H1 (cell line): ENCODE data around the gene GRID1. TPM values are rescaled to one million over a fixed set of nuclear protein-coding genes. Genes with fewer than 3 reads are reported as not detected.

Source experiments
- CTCF ChIA-PET: fragments of 300-600 bp; sonication (Branson Sonifier 250); formaldehyde crosslinking; loops from one replicate; lab custom pipeline; 2021; ENCODE audit not compliant: partially characterized antibody; lab: Charles Lee
- POLR2A ChIA-PET: fragments of 300-600 bp; sonication (Branson Sonifier 250); formaldehyde crosslinking; loops from one replicate; lab custom pipeline; 2021; ENCODE audit warnings: inconsistent platforms; ENCODE audit not compliant: partially characterized antibody; lab: Charles Lee
- DNase-seq, 2 experiments: peaks; one replicate each; pipeline versions ENCODE4 v3.0.0 to v3.0.0-alpha.2; 2010 to 2022; ENCODE audit warnings: low spot score in 2 of 2, low read depth in 1 of 2, mixed read lengths in 1 of 2
- FAIRE-seq: peaks from 2 replicates; lab custom pipeline; 2011; peaks lifted over from hg19 to GRCh38; lab: Jason Lieb, UNC
- H2AFZ ChIP-seq: 2 replicates; pipeline ENCODE4 v1.8.1; 2012; ENCODE audit warnings: low read length, inconsistent platforms
- H2AK5ac ChIP-seq: 2 replicates; pipeline ENCODE4 v1.6.1; 2013; ENCODE audit warnings: low read depth, low read length
- H2BK120ac ChIP-seq: replicated peaks from 2 replicates; pipeline ENCODE3; 2013; ENCODE audit warnings: low read depth, low read length, inconsistent platforms
- H2BK12ac ChIP-seq: 2 replicates; pipeline ENCODE4 v1.6.1; 2013; ENCODE audit warnings: low read depth, low read length
- H2BK15ac ChIP-seq: 2 replicates; pipeline ENCODE4 v1.6.1; 2013; ENCODE audit warnings: low read length
- H2BK20ac ChIP-seq: 2 replicates; pipeline ENCODE4 v1.6.1; 2013; ENCODE audit warnings: low read length
- H2BK5ac ChIP-seq: 2 replicates; pipeline ENCODE4 v1.6.1; 2013; ENCODE audit warnings: low read depth, low read length
- H3K14ac ChIP-seq: 2 replicates; pipeline ENCODE4 v1.6.1; 2013; ENCODE audit warnings: inconsistent platforms; ENCODE audit not compliant: insufficient read length
- H3K18ac ChIP-seq: 2 replicates; pipeline ENCODE4 v1.6.1; 2013; ENCODE audit warnings: low read length; ENCODE audit errors: extremely low read depth
- H3K23ac ChIP-seq: 2 replicates; pipeline ENCODE4 v1.6.1; 2013; ENCODE audit warnings: inconsistent platforms; ENCODE audit not compliant: insufficient read length
- H3K23me2 ChIP-seq: 2 replicates; pipeline ENCODE4 v1.6.1; 2013; ENCODE audit warnings: low read depth, low read length
- H3K27ac ChIP-seq: 2 replicates; pipeline ENCODE4 v1.6.1; 2011; ENCODE audit warnings: low read depth, low read length, inconsistent platforms
- H3K27me3 ChIP-seq, 4 experiments: replicated peaks in 1 of 4; 1 replicate in 1 of 4; 2 replicates in 3 of 4; pipeline versions ENCODE4 v1.6.1 to v1.8.1; 2011 to 2013; ENCODE audit warnings: low read length in 3 of 4, mild to moderate bottlenecking in 3 of 4, inconsistent platforms in 2 of 4, mixed read lengths in 2 of 4, moderate library complexity in 1 of 4; ENCODE audit not compliant: control insufficient read depth in 3 of 4, insufficient read depth in 3 of 4; ENCODE audit errors: extremely low read depth in 1 of 4
- H3K36me3 ChIP-seq, 4 experiments: 2 replicates each; pipeline versions ENCODE4 v1.6.1 to v1.8.1; 2011 to 2013; ENCODE audit warnings: mild to moderate bottlenecking in 4 of 4, low read length in 3 of 4, moderate library complexity in 2 of 4, control low read depth in 1 of 4, inconsistent platforms in 1 of 4; ENCODE audit not compliant: insufficient read depth in 4 of 4, control insufficient read depth in 2 of 4
- H3K4ac ChIP-seq: replicated peaks from 2 replicates; pipeline ENCODE3; 2013; ENCODE audit warnings: low read length, low read depth, mixed read lengths, inconsistent platforms; ENCODE audit not compliant: insufficient read length
- H3K4me1 ChIP-seq, 4 experiments: replicated peaks in 1 of 4; 1 replicate in 1 of 4; 2 replicates in 3 of 4; pipeline versions ENCODE4 v1.6.1 to v1.8.1; 2011 to 2013; ENCODE audit warnings: low read length in 3 of 4, inconsistent platforms in 2 of 4, mixed read lengths in 1 of 4; ENCODE audit not compliant: insufficient read depth in 4 of 4, control insufficient read depth in 3 of 4
- H3K4me2 ChIP-seq, 2 experiments: 2 replicates each; pipeline versions ENCODE4 v1.6.1 to v1.8.1; 2011 to 2013; ENCODE audit warnings: low read depth in 2 of 2, low read length in 2 of 2, control low read depth in 1 of 2, inconsistent platforms in 1 of 2, mild to moderate bottlenecking in 1 of 2; ENCODE audit not compliant: insufficient read depth in 1 of 2
- H3K4me3 ChIP-seq, 4 experiments: fragments of 200-600, 300-600 bp in 1 of 4; sonication (generic), shearing (Covaris generic), sonication (Bioruptor Twin) in 1 of 4; 2 replicates each; pipeline versions ENCODE4 v1.5.1 to v1.8.1; 2011 to 2016; ENCODE audit warnings: low read length in 4 of 4, low read depth in 3 of 4, control low read depth in 2 of 4, inconsistent platforms in 2 of 4, mild to moderate bottlenecking in 2 of 4, mixed read lengths in 1 of 4, moderate library complexity in 1 of 4; ENCODE audit not compliant: insufficient read depth in 2 of 4; ENCODE audit errors: extremely low read depth in 1 of 4
- H3K56ac ChIP-seq: replicated peaks from 2 replicates; pipeline ENCODE3; 2013; ENCODE audit warnings: low read depth, mild to moderate bottlenecking, mixed read lengths, low read length, inconsistent platforms; ENCODE audit not compliant: insufficient read length
- H3K79me1 ChIP-seq: 2 replicates; pipeline ENCODE4 v1.6.1; 2013; ENCODE audit warnings: low read depth, low read length, control low read depth
- H3K79me2 ChIP-seq, 2 experiments: 2 replicates each; pipeline versions ENCODE4 v1.6.1 to v1.8.1; 2012 to 2013; ENCODE audit warnings: low read length in 2 of 2, mild to moderate bottlenecking in 2 of 2, inconsistent platforms in 1 of 2; ENCODE audit not compliant: insufficient read depth in 2 of 2, control insufficient read depth in 1 of 2
- H3K9ac ChIP-seq, 4 experiments: replicated peaks in 1 of 4; 1 replicate in 1 of 4; 2 replicates in 3 of 4; pipeline versions ENCODE4 v1.6.1 to v1.8.1; 2011 to 2013; ENCODE audit warnings: low read depth in 3 of 4, low read length in 3 of 4, control low read depth in 2 of 4, mild to moderate bottlenecking in 2 of 4, moderate library complexity in 2 of 4, inconsistent platforms in 1 of 4; ENCODE audit errors: extremely low read depth in 1 of 4
- H3K9me3 ChIP-seq, 2 experiments: 2 replicates each; pipeline versions ENCODE4 v1.6.1 to v1.8.1; 2012 to 2013; ENCODE audit warnings: mild to moderate bottlenecking in 2 of 2, moderate library complexity in 2 of 2, control low read depth in 1 of 2, inconsistent platforms in 1 of 2, low read depth in 1 of 2, low read length in 1 of 2, mixed read lengths in 1 of 2; ENCODE audit not compliant: insufficient read depth in 2 of 2
- H4K20me1 ChIP-seq, 2 experiments: replicated peaks in 1 of 2; 2 replicates each; pipeline versions ENCODE3 to v1.8.1; 2011 to 2013; ENCODE audit warnings: inconsistent platforms in 2 of 2, low read length in 2 of 2, mild to moderate bottlenecking in 1 of 2; ENCODE audit not compliant: insufficient read depth in 2 of 2, control insufficient read depth in 1 of 2
- H4K5ac ChIP-seq: 2 replicates; pipeline ENCODE4 v1.6.1; 2013; ENCODE audit warnings: low read length, low read depth, mixed read lengths, inconsistent platforms; ENCODE audit not compliant: insufficient read length
- H4K8ac ChIP-seq: 2 replicates; pipeline ENCODE4 v1.8.0; 2013; ENCODE audit warnings: mild to moderate bottlenecking, moderate library complexity, low read length, inconsistent platforms; ENCODE audit not compliant: insufficient read depth; ENCODE audit errors: extremely low read depth
- H4K91ac ChIP-seq: replicated peaks from 2 replicates; pipeline ENCODE3; 2013; ENCODE audit warnings: low read length, mixed read lengths, inconsistent platforms; ENCODE audit not compliant: insufficient read length
- ASH2L ChIP-seq: fragments of 200-600, 300-600 bp; sonication (generic); IDR thresholded peaks from one replicate; pipeline ENCODE4 v1.7.1; 2017; ENCODE audit warnings: low read length
- WGBS, 2 experiments: shearing (Covaris generic) in 1 of 2; methylation state at CpG; one replicate each; pipeline versions ENCODE4 v1.1.6 to v1.1.7; 2013 to 2015; ENCODE audit warnings: low lambda C conversion rate in 2 of 2, mixed read lengths in 2 of 2, inconsistent platforms in 1 of 2, low coverage in 1 of 2, missing lambda C conversion rate in 1 of 2; ENCODE audit not compliant: insufficient replicate concordance in 2 of 2, insufficient coverage in 1 of 2, insufficient read length in 1 of 2; ENCODE audit errors: extremely low coverage in 1 of 2, missing lambda C conversion rate in 1 of 2; 5-methylcytosine and 5-hydroxymethylcytosine counted together
- polyA plus RNA-seq, 7 experiments: library from polyadenylated mRNA; depleted of rRNA in 3 of 7; stranded (reverse) in 5 of 7; unstranded in 2 of 7; fragments of >200 nt in 5 of 7; fragments of 200-250 nt in 2 of 7; gene quantifications; 1 replicate in 5 of 7; 2 replicates in 1 of 7; 4 replicates in 1 of 7; pipeline versions ENCODE4 v1.2.1 to v1.2.3, GENCODE V29; 2011 to 2013; ENCODE audit warnings: missing spikeins in 2 of 7, mixed read lengths in 2 of 7
- total RNA-seq: library from RNA; stranded (reverse); fragmentation: NEBNext Ultra II Directional; extraction: Animal tissue kit (Norgen Biotek cat#: 25700); gene quantifications from 2 replicates; pipeline ENCODE4 v1.2.1, GENCODE V29; 2021

Gene GRID1
- total and polyA plus RNA-seq, 2 of the 8 experiments (the other 6 are each of a cell fraction or from before 2014, with no cell fraction given) = 0.22 to 0.30 TPM

DNA sequence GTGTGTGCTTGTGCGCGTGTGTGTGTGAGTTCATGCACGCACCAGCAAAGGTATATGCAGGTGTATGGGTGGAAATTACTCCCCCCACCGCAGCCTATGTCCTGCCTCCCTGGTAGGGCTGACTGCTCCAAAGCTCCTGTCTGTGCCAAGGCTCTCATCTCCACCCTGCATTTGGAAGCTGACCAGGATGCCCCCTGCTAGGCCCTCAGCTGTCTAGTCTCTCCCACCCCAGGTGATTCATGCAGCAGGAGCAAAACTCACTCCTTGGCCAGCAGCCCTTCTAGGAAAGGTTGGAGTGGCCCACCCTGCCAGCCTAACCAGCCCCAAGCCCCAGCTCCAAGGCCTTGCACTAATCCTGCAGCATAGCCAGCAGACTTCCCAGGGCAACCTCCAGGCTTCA, 148.4 kb downstream of the GRID1 start:
- no peak overlapping the region for H2BK12ac ChIP-seq
- H4K20me1 ChIP-seq = no peaks in the 10 kb centered on the region
- H3K4me3 ChIP-seq = no peak overlapping the region
- H3K56ac ChIP-seq = no peak overlapping the region
- no peaks in the 10 kb centered on the region for H3K36me3 ChIP-seq
- no peak overlapping the region; the same call in 1 of the 2 replicates for H2BK5ac ChIP-seq
- no peak overlapping the region for H3K9ac ChIP-seq
- no peak overlapping the region for H2AFZ ChIP-seq
- no peak overlapping the region for H2BK15ac ChIP-seq
- H4K5ac ChIP-seq = no peak overlapping the region
- 85% methylated on average over 4 of the region's 4 CpGs; no CpG with 5 or more reads in 1 of the 2 experiments for WGBS, 2 experiments
- H3K23me2 ChIP-seq = no peaks in the 10 kb centered on the region
- no peaks in the 10 kb centered on the region for H3K79me2 ChIP-seq
- CTCF ChIA-PET = interaction anchor here (0.9 to 2.0 kb wide), 6 partner anchors 8 to 153 kb away, joined by 3 to 5 read pairs (median 4); no protein-coding TSS in a partner anchor
- no peak for TF ChIP-seq ASH2L
- TF ChIP-seq, all 59 proteins: peak for 0
- H3K14ac ChIP-seq = no peak overlapping the region
- no peaks in the 10 kb centered on the region for H3K79me1 ChIP-seq
- no peak overlapping the region for H4K91ac ChIP-seq
- no peak overlapping the region for H3K18ac ChIP-seq
- no peak overlapping the region for H3K4me2 ChIP-seq
- no peak for DNase-seq
- no peak for FAIRE-seq
- no peaks in the 10 kb centered on the region for H3K27me3 ChIP-seq
- no peak overlapping the region for H2BK120ac ChIP-seq
- no peak overlapping the region for H3K27ac ChIP-seq
- H3K9me3 ChIP-seq = no peaks in the 10 kb centered on the region
- POLR2A ChIA-PET = no interaction called here
- H2AK5ac ChIP-seq = no peak overlapping the region
- H2BK20ac ChIP-seq = no peak overlapping the region
- peaks cover 0 to 3% (median 0%) of the 10 kb centered on the region in 4 experiments; a peak in 1 of 7 replicates for H3K4me1 ChIP-seq
- no peak overlapping the region for H3K4ac ChIP-seq
- no peak overlapping the region for H4K8ac ChIP-seq
- H3K23ac ChIP-seq = no peak overlapping the region
